ENCODE results near the gene RPLP1.

- no peak for TF ChIP-seq EZH2 (IDR thresholded peaks at IDR 0.05; ENCODE audit: low read length, missing control alignments)
- TF ChIP-seq CTCF (conservative IDR thresholded peaks at IDR 0.05 in 1 of 2, IDR thresholded peaks at IDR 0.05 in 1 of 2; ENCODE audit: low read depth in 1 of 2, low read length in 2 of 2), result no peak
Observed at GRCh38 chr15:69490356-69491037, 37.9 kb downstream of the RPLP1 start.
